Measurements from ENCODE around the gene TESPA1.

Gene TESPA1

DNA sequence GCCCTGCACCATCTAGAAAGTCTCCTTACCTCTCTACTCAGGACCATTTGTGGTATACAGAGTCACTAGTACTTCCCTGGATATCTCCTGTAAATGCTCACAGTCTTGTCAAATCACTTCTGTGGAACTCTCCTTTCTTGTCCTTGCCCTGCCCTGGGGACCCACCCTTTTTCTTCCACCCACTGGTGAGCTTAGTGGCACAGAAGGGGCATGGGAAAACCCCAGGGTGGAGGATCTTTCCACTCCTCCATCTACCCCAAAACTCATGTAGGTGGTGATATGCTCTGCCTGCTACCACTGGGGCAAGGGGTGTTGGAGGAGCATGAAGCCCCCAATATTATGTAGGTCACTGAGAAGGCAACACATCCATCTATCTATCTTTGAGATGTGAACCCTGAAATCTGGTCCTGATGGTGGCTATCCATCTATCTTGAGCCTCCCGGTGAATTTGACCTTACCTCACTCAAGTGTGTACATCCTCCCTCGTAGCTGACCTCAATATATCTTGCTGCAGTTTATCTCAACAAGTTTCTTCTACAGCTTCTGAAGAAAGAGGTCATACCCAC is 943 bp downstream of the TESPA1 start:
- DNase-seq, result no peak

DNA sequence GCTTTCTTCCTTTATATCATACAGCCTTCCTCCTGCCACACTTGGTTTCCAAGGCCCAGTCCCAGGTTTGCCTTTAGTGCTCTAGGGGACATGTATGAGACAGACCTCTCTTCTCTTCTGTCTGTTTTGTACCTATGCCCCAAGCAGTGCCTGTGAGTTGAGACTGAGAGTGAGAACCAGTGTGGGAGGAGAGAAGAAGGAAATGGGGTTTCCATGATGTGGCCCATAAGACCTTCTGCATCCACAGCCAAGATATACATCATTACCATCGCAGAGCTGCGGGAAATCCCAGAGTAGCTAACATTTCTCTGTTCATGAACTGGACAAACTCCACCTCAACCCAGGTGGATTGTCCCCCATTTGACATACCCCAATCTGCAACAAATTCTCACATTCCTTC is 2.8 kb downstream of the TESPA1 start:
- no peak for DNase-seq

DNA sequence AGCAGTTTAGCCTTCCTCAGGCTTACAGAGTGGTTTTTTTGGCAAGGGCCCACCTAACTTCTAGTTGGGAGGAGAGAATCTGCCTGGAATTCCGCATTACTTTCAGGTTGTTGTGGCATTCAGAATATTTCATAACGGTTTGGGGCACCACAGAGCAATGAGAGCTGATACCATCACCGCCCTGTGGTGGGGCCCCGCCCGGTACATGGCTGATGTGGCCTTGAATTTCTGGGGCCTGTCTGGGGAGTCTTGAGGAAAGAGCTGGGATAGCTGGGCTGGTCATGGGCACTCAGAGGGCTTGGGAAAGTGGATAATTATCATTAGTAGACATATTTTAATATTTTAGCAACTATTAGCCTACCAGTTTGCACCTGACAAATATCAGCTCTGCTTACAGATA is 4.2 kb downstream of the TESPA1 start:
- DNase-seq, result no peak

DNA sequence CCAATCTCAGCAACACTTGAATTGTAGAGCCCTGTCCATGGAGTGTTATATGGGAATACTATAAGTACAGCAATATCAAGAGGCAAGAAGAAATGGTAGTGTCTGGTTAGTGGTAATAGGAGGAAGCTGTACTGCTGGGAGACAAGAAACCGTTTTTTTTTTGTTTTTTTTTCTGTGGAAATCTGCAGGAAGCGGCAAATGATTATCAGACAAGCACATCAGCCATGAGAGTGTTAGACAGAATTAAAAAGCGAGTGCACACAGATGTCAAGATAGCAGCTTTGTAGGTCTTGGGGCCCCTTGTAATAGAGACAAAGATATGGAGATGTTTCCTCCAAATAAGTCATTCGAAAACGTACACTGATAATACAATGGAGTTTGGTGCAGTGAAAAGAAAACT is 6.7 kb downstream of the TESPA1 start:
- DNase-seq, result no peak

DNA sequence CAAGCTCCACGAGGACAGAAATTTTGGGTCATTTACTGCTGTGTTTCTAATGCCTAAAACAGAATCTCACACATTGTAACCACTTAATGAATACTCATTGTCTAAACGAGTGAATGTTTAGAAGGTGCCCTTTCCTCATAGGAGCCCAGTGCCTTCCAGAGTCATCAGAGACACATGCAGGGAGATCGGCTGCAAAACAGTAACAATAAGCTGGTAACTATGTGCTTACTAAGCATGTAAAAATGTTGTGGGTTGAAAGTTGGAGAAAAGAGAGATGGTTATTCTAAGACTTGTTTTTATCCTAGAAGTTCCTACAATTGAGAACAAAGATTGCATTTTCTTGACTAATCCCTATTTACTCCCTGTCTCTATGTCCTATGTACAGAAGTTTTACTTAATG is 7.4 kb downstream of the TESPA1 start:
- DNase-seq, result no peak

DNA sequence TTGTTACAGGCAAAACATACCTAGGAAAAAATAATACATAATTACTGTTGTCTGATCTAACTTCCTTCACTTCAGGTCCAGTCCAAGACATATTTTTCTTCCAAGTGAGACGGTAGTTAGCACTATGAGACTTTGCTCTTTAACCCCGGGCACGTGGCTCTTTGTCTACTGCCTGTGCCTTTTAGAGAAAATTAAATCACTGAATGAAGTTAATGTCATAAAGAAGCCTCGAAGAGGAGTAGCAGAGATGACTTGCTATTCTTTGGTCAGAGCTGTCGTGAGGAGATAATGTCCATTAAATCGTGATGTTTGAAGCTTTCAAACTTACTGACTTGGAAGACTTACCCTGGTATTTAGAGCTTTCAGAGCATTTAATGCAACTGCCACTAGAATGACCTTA is 8.7 kb downstream of the TESPA1 start:
- no peak for DNase-seq

DNA sequence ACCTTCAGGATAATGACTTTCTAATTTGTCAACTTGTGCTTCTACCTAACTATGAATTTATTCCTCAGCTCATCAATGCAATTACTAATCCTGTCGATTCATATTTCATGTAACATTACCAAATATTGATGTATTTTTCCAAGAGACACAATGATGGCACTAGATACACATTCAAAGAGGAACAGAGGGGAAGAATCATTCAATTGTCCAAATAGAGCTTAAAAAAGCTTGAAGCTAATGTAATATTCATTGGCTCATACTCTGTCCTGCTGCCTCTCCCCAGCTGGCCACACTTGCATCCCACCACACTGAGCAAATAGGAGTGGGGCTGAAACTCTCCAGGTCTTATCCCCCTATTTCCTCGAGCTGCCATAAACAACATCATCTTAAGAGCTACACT is 9.3 kb downstream of the TESPA1 start:
- DNase-seq, result no peak

DNA sequence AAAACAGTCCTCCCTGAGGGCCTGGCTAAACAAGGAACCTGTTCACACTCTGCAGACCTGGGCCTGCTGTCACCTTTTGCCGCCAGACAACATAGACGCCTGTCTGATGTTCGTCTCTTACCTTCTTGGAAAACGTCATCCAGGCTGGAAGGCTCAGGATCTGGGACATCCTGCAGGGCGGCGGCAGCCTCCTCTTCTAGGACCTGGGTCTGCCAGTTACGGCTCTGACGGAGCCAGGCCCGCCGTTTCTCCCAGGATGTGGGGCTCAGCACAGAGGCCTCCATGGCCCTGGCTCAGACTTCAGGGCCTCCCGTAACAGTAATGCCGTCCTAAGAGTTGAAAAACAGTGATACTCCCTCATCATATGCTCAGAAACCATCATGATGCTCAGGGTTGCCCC is 10.3 kb downstream of the TESPA1 start:
- DNase-seq, result no peak

DNA sequence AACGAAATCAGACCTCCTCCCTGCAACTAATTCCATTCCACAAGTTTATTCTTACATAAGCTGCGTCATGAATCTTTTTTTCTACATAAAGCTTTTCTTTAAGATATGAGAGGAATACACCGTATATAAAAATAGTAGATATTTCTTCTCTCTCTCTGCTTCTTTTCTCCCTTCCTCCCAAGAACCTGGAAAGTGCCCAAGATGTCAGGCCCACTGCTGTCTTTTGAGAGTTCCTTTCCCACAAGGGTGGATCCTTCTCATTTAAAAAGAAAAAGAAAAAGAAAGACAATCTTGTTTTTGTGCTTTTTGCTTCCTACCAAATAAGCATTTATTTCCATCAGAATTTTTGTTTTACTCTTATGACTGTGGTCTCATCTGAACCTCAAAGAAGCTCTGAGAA is 11.0 kb downstream of the TESPA1 start:
- no peak for DNase-seq

DNA sequence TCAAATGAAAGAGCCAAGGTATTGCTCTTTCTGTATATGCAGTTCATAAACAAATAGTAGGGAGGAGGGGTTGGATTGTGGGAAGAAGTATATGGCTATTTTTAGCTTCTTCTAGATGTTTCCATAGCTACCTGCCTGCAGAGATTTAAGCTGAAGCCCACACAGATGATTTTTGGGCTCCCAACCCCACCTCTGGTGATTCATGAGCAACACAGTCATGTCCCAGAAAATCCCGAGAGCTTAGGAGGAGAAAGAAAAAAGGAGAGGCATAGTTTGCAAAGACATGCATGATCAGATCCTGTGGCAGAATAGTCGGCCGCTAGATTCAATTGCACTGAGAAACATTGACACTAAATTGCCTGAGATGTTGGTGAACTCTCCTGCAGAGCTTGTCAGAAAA is 13.8 kb downstream of the TESPA1 start:
- DNase-seq, result no peak

DNA sequence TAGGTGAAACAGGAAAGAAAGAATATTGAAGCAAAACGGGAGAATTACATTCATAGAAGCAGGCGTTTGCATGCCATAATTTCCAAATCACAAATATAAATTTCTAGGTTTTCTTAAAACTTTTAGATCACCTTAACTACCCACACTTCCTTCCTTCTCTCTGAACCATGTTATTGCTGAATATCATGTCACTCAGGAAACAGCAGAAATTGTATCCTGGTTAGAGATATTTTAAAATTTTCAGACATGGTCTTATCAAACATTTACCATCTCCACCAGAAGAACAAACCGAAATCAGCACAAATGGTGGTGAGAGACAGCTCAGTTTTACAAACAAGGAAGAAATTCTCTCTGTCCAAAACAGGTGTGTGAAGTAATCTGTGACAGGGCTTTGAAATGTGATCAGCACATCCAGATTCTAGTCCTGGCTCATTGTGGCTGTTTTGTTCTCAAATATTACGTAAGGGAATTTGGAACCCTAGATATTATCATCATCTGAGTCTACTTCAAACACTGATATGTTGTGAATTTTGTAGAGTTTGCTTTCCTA is 16.3 kb downstream of the TESPA1 start:
- no peak for DNase-seq

DNA sequence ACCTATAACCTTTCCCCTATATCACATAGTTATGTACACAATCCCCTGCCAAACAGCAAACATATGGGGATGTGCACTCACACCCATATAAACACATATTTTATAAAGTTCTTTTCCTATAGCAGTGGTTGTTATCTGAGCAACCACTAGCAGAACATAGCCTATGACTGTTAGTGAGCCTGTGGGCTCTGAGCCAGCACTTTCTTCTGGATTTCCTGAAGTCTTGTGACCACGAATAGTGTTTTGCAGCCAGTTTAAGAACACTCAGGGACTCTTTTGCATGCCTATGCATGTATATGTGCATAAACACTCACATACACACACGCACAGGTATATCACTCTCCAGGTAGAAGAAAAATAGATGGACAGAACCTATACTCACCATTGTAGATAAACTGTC is 17.1 kb downstream of the TESPA1 start:
- DNase-seq, result no peak

DNA sequence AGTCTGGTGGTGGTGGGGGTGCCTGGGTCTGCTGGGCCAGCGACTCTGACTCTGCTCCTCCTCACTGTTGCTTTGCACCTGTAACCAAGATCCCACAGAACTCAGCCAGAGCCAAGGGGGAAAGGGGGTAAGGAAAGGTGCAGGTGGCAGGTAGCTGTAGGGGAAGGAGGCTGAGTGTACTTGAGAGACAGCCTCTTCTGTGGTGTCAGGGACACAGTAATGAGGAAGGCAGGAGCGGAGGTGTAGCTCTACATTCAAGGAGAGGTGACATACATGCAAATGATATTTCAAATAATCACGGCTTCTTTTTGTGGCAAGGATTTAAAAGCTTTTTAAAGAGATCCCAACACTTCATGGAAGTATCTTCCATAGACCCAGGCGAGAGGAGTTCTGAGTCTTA is 23.4 kb downstream of the TESPA1 start:
- no peak for DNase-seq

DNA sequence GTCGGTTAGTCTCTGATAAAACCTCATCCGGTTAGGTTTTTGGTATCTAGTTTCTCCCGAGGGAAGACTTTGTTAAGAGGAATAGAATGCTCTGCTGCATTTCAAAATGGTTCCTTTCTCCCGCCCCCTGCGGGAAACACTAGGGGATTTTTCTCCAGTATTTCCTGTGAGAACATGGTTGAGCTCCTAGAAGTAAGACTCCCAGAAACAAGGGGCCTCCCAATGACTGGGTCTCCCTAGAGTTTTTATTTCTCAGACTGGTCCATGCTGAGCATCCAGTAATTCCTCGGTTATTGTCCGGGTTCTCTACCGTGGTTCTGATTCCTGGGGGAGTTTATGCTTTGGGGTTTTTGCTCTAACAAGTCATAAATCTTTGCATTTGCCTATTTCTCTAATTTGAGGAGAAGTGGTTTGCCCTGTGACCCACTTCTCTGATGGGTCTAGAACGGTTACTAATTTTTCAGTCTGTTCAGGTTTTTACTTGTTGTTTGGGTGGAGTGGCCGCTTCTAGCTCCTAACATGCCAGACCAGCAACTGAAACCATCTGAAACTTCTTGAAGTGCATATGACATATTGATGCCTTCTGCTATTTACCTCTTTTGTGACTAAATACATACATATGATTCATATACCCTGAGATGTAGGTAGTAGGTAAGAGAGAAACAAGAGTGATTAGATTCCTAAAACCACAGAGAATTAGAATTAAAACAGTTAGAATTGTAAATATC is 25.1 kb downstream of the TESPA1 start:
- DNase-seq, result no peak

DNA sequence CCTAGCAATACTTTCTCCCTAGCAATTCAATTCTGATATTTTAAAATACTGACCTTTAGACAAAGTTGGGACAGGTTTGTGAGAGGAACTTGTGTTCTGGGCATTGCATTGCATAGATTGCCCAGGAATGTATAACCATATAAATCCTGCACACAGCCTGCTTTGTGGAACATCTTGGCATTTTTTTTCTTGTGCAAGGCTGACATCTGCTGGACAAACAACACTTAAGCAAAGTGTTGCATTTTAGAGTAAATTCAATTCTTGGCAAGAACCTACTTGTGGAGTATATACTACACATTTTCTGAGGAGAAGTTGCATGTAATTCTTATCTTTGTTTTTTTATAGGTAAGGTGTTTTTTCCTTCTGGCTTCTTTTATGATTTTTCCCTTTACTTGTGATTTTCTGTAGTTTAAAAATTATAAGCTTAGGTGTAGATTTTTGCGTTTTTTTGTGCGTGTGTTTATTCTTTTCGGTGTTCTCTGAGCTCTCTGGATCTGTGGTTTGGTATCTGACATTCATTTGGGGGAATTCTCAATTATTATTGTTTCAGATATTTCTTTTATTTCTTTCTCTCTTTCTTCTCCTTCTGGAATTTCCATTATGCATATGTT is 26.4 kb downstream of the TESPA1 start:
- DNase-seq, result peak; percentile 48

DNA sequence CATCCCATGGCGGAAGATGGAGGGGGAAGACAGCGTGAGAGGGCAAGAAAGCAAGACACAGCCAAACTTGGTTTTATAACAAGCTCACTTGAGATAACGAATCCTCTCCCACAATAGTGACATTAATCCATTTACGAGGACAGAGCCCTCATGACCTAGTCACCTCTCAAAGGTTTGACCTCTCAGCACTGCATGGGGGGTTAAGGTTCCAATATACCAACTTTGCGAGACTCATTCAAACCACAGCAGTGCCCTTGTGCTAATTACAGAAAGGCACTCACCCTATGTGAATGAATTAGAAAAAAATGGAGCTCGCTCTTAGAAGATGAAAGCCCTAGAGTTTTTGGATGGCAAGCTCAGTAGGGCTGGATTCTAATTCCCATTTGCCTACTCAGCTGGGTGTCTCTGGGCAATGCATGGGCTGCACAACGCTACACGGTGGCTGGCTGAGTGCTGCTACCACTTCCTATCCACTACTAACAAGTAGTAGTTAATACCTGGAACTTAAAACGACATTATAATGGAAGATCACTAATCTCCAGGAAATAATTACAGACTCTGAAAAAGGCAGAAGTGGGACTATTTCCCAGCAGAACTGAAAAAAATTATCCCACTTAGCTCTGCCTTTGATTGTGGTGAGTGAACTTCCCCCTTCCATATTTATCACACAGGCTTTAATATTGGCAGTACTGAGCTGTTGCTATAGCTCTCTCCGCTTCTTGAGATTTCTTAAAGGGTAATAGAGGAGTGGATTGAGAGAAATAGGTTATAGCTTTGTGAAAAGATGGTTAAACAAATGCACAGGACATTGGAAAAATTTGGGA is 27.5 kb downstream of the TESPA1 start:
- DNase-seq, result no peak

DNA sequence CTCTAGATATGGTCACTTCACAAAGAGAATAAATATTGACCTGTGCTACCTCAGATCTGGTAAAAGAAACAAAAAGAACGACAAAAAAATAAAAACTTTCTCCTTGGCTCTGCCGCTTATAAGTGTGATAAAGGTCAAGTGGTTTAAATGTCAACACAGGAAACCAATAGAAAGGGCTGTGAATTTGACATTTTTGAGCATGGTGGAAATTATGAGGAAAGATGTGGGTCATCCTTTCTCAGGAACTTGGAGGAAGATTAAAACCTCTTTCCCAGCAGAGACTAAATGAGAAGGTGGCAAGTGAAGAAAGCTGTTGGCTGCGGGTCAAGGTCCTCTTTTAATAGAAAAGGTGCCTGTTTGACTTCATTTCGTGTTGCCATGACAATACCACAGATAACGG is 28.2 kb downstream of the TESPA1 start:
- no peak for DNase-seq

DNA sequence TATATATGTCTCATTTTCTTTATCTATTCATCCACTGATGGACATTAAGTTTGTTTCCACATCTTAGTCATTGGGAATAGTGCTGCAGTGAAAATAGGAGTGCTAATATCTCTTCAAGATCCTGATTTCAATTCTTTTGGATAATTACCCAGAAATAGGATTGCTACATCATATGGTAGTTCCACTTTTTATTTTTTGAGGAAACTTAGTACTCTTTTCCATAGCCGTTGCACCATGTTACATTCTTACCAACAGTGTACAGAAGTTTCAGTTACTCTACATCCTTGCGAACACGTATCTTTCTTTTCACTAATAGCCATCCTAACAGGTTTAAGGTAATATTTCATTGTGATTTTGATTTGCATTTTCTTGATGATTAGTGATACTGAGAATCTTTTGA is 29.8 kb downstream of the TESPA1 start:
- no peak for DNase-seq

DNA sequence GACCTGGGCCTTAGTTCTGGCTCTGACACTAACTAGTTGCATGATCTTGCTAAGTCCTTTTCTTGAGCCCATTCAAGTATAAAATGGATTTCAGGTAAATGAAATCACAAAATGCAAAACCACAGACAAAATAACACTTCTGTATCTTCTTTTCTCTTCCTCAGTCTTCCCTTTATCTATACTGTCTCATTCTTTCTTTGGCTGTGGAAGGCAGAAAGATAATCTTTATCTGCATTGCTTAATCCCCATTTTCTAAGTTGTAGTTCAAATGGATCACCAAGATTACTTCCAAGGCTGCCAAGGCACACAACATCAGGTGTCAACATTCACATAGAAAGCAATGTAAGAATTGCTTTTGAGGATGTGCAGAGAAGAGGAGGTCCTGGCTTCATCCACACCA is 30.3 kb downstream of the TESPA1 start:
- no peak for DNase-seq

DNA sequence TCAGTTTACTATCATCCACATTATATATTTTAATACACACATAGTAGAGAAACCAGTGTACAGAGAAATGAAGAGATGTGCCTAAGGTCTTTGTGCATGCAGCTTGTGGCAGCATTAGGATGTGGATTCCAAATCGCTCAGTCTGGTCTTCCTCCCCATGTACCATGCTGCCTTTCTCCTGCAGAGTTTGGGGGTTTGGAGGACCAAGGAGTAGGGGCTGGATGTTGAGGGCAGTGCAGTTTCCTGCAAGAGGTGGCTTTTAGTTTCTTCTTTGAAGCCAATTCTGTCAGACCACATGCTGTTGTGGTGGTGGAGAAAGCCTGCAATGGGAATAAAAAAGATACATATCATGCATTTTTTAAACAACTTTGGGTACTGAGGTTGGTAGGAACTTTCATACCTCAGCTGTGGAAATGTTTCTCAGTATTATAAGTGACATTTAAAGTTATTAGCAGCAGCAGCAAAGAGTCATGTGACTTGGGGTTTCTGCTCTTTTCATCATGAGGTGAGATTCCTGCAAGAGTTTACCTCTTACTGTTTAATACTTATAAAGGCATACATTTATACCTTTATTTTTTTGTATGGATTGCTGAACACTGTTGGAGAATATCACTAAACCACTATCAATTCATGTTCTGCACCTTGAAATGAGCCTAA is 34.4 kb downstream of the TESPA1 start:
- DNase-seq, result no peak

DNA sequence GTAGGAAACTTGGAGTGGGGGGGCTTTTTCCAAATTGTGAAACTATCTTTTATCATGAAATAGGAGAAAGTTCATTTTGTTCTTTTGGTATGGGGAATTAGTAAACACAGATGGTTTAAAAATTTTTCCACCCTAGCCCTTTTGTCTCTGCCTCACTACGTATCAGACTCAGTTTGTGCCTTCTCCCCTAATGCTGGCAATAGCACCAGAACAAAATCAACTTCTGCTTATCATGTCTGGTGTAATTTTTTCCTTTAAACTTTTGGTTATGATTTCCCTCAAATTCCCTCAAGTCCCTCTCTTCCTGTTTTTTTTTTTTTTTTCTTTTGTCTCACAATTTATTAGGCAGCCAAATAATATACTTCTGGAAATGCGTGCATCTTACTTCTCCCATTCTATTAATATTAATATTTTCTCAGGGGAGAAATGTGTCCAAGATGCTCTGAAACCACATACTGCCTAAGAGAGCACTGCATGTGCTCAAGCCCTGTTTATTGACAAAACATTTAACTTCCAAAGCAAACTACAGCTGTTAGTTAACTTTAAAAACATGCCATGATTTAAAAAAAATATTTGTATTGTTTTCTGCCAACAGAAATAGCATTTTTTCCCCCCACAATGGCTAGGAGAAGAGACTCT is 35.4 kb downstream of the TESPA1 start:
- no peak for DNase-seq

DNA sequence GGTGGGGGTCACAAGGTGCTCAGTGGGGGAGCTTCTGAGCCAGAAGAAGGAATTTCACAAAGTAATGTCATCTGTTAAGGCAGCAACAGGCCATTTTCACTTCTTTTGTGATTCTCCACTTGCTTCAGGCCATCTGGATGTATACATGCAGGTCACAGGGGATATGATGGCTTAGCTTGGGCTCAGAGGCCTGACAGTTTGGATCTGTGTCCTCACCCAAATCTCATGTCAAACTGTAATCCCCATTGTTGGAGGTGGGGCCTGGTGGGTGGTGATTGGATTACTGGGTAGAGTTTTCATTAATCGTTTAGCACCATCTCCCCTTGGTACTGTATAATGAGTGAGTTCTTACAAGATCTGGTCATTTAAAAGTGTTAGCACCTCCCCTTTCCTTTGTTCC is 36.4 kb downstream of the TESPA1 start:
- no peak for DNase-seq

DNA sequence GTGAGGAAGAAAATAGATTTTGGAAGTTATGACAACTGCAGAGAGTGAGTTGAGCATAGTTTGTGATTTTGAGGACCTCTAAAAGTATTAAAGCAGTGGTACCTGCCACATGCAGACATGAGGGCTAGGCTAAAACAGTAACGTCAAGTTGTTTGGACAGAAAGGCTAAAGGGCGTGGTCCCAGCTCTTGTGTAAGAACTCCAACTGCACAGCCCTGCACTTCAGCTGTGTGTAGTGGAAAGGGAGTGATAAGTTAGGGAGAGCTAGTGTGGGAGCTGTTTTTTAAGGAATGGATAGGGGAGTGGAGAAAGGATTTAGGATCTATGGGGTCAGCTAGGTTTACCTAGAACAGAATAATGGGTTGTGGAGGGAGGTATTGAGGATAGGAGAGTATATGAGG is 39.5 kb downstream of the TESPA1 start:
- no peak for DNase-seq

Measured in NCI-H1417 treated with DMSO at 0.1 percent for 48 hours (cell line).